ENCODE results near the gene CEP126.
A peak's percentile ranks its signal among the peaks of the same experiment; 100 is the strongest.

CEP126 gene

GRCh38 chr11:101914738-101915426, at the start of gene CEP126:
CEP126 (plus strand) TSS chr11:101915010; CDS start chr11:101915285, 275 bp downstream.
- Mint-ChIP-seq H3K4me1 (peaks cover 22% of the 10 kb centered on the region), H3K4me3 (peak within 1 kb of the TSS; percentile 87), H3K27me3 (peaks cover 3% of the 10 kb centered on the region), H3K27ac (peak within 1 kb of the TSS; percentile 84), H3K36me3 (ENCODE audit: low read depth) (no peaks in the 10 kb centered on the region), H3K9me3 (no peaks in the 10 kb centered on the region)
- DNase-seq (peak; percentile 93), ATAC-seq (peak; percentile 97)

DNA sequence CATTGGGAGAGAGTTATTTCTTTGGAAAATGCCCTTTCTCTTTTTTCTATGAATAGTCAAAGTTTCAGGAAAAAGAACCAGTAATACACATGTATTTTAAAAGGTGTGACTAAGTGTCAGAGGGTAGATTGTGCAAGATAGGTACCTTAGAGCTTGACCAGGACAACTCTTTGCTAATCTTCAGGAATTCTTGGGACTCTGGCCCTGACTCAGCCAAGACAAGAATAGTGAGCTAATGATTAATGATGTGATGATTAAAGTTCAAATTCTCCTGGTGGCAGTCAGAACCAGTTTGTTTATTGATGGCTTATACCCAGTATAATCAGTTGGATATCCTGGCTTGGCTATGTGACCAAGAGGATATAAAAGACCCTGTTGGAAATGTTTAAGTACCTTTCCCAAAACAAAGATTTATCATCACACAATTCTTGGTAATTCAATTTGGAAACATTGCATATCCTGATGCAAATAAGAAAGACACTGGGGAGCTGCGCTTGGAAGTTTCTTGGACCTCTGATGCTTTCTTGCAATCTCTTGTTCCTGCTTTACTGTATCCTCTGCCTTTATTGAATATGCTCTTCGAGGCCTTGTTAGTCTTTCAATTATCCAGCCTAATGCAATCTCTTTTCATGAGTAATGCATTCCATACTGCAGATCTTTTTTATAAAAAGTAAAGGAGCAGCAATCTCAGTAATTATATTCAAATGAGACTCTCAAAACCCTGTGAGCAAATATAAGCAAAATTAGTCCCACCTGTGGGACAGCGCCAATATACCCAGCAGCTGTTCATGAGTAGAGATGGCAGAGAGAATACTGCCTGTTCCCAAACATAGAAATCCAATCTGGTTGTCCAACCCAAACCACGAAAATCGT, 48.0 kb upstream of the CEP126 start:
- H3K27ac Mint-ChIP-seq, result no peak overlapping the region

DNA sequence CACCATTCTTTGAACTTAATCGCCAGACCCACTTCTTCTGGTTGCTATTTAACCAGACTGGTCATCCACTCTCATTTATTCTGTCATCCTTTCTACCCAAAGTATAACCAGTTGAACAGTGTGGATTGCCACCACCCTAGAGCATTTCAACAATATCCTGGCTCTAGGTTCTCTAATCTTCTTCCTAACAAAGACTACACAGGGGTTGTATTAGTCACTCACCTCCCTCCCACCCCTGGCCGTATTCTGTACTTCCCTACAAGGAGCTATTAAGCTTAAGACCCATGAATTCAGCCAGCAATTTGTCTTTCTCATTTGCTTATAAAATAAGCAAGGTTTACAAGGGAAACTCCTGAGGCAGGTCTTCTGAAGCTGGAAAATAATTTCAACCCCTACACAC, 46.9 kb upstream of the CEP126 start:
- no peak for DNase-seq
- peaks cover 4% of the 10 kb centered on the region for H3K9me3 Mint-ChIP-seq

More for the DNA sequence above, 48.0 kb upstream of the CEP126 start:
- H3K36me3 Mint-ChIP-seq (ENCODE audit: low read depth), result no peaks in the 10 kb centered on the region
- H3K9me3 Mint-ChIP-seq, result peaks cover 4% of the 10 kb centered on the region
- peaks cover 7% of the 10 kb centered on the region for H3K27me3 Mint-ChIP-seq
- no peaks in the 10 kb centered on the region for H3K4me1 Mint-ChIP-seq
- H3K4me3 Mint-ChIP-seq, result no peak overlapping the region
- DNase-seq (no peak), ATAC-seq (no peak)

DNA sequence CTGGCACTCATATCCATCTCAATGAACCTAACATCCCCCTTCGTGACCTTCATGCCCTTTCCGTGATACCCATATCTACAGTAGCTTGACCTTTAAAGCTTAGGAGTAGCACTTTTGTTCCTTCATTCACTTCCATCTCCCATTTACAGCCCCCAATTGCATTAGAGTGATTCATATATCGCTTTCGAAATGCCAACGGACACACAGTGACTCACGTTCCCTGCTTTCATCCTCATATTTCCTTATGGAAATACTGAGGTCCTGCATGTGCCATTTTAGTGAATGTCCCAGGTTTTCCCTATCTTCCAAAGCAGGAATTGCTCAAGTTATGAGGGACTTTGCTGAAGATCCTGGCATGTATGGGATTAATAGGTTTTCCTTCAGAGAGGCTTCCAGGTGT, 44.3 kb upstream of the CEP126 start:
- Mint-ChIP-seq H3K27ac (no peak overlapping the region), H3K4me1 (no peaks in the 10 kb centered on the region), H3K27me3 (peaks cover 4% of the 10 kb centered on the region), H3K4me3 (no peak overlapping the region), H3K36me3 (ENCODE audit: low read depth) (no peaks in the 10 kb centered on the region), H3K9me3 (no peaks in the 10 kb centered on the region)
- no peak for ATAC-seq
- no peak for DNase-seq

More for the DNA sequence above, 46.9 kb upstream of the CEP126 start:
- Mint-ChIP-seq H3K27ac (no peak overlapping the region), H3K27me3 (peaks cover 2% of the 10 kb centered on the region), H3K4me1 (no peaks in the 10 kb centered on the region), H3K4me3 (no peak overlapping the region), H3K36me3 (ENCODE audit: low read depth) (no peaks in the 10 kb centered on the region)
- no peak for ATAC-seq

DNA sequence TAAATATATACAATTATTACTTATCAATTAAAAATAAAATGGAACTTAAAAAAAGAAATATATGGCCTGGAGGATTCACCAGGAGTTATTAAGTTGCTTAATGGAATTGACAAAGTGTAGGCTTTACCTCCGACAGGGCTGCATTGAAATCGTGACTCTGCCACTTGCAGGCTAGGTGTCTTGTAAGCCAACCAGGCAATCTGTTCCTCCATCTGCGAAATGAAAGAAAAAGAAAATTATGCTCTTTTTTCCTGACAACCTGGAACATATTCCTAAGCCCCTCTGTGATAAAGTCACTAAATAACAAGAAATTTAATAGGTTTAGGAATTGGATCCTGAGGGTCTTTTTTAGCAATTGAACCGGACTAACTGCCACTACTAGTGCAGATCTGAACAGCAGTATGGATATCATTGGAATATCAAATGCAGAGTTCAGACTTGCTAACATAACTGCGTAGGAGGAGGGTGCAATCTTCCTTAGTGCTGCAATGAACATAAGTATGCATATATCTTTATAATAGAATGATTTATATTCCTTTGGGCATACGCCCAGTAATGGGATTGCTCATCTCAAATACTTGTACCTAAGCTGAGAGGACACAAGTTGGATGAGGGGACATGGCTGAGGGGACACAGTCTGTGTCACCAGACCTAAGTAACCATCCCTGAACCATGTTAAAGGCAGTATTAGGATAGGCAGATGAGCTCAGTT, 42.5 kb upstream of the CEP126 start:
- no peak for DNase-seq
- H3K27me3 Mint-ChIP-seq, result peaks cover 9% of the 10 kb centered on the region
- H3K4me1 Mint-ChIP-seq, result no peaks in the 10 kb centered on the region
- H3K4me3 Mint-ChIP-seq, result no peak overlapping the region
- no peak for ATAC-seq
- no peaks in the 10 kb centered on the region for H3K9me3 Mint-ChIP-seq
- H3K36me3 Mint-ChIP-seq (ENCODE audit: low read depth), result no peaks in the 10 kb centered on the region
- no peak overlapping the region for H3K27ac Mint-ChIP-seq

- H3K9me3 Mint-ChIP-seq, result no peaks in the 10 kb centered on the region
- ATAC-seq (no peak), DNase-seq (no peak)
- no peak overlapping the region for H3K27ac Mint-ChIP-seq
- no peak overlapping the region for H3K4me3 Mint-ChIP-seq
- H3K36me3 Mint-ChIP-seq (ENCODE audit: low read depth), result no peaks in the 10 kb centered on the region
- peaks cover 13% of the 10 kb centered on the region for H3K27me3 Mint-ChIP-seq
- no peaks in the 10 kb centered on the region for H3K4me1 Mint-ChIP-seq
Observed at GRCh38 chr11:101880222-101880621, 34.6 kb upstream of the CEP126 start.

DNA sequence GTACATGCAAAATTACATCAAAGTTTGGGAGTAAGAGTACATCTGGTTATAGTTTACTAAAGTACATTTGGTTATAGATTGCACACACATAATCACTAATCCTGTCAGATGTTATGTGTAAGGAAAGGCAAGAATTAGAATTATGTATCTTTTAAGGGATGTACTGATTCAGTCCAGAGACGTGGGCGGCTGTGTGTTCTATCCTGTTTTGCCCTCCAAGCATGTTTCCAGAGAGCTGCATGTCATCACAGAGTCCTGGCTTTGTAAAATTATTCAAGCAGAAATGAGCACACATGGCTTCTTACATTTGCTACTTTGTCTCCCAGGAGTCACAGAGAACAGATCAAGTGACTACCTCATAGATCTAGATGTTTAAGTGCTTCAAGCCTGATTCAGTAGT, 33.2 kb upstream of the CEP126 start:
- DNase-seq, result no peak
- no peaks in the 10 kb centered on the region for H3K9me3 Mint-ChIP-seq
- peaks cover 9% of the 10 kb centered on the region for H3K27me3 Mint-ChIP-seq
- no peaks in the 10 kb centered on the region for H3K36me3 Mint-ChIP-seq (ENCODE audit: low read depth)
- H3K4me3 Mint-ChIP-seq, result no peak overlapping the region
- no peak for ATAC-seq
- H3K27ac Mint-ChIP-seq, result no peak overlapping the region
- no peaks in the 10 kb centered on the region for H3K4me1 Mint-ChIP-seq

DNA sequence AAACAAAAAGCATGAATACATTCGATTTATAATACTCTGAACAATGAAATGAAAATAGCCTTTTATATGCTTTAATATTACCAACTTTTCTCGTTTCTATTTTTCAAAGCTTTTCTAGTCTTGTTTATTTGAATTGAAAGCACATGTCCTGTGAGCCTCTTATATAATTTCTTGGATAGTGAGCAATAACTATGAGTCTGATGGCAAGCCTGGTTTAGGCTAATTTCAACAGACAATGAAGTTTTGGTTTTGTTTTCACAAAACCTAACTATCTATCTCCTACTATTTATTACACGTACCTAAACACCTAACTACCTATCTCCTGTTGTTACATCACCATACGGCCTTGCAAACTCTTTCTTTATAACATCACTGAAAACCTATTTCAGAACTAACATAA, 29.2 kb upstream of the CEP126 start:
- Mint-ChIP-seq H3K36me3 (ENCODE audit: low read depth) (no peaks in the 10 kb centered on the region), H3K4me3 (no peak overlapping the region), H3K9me3 (no peaks in the 10 kb centered on the region), H3K27ac (no peak overlapping the region), H3K27me3 (peaks cover 12% of the 10 kb centered on the region), H3K4me1 (no peaks in the 10 kb centered on the region)
- DNase-seq, result no peak
- ATAC-seq, result no peak

- Mint-ChIP-seq H3K27me3 (peaks cover 8% of the 10 kb centered on the region), H3K27ac (no peak overlapping the region), H3K4me1 (no peaks in the 10 kb centered on the region), H3K9me3 (no peaks in the 10 kb centered on the region), H3K36me3 (ENCODE audit: low read depth) (no peaks in the 10 kb centered on the region), H3K4me3 (no peak overlapping the region)
- ATAC-seq, result no peak
- DNase-seq, result no peak
Observed at GRCh38 chr11:101889767-101890166, 25.0 kb upstream of the CEP126 start.

DNA sequence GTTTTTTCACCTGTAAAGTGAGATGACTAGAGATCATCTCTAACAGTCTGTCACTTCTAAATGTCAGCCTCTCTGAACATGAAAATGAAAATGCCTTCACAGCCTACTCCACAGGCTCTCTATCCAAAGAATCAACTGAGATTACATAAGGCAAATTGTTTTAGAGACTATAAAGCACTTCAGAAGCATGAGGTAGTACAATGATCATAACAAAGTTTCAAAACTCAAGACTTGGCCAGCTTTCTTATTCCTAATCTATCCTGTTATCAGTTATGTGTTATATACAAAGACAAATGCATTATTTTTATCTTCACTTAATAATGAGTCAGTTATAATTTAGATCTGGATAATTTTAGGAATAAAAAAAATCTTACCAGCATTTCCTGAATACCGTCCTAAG, 20.3 kb upstream of the CEP126 start:
- Mint-ChIP-seq H3K27me3 (peaks cover 11% of the 10 kb centered on the region), H3K27ac (no peak overlapping the region), H3K4me1 (no peaks in the 10 kb centered on the region), H3K36me3 (ENCODE audit: low read depth) (no peaks in the 10 kb centered on the region), H3K4me3 (no peak overlapping the region), H3K9me3 (no peaks in the 10 kb centered on the region)
- ATAC-seq (no peak), DNase-seq (no peak)

GRCh38 chr11:101907815-101908214, 7.0 kb upstream of the CEP126 start:
- no peaks in the 10 kb centered on the region for H3K9me3 Mint-ChIP-seq
- H3K27me3 Mint-ChIP-seq, result peaks cover 11% of the 10 kb centered on the region
- no peak overlapping the region for H3K4me3 Mint-ChIP-seq
- H3K36me3 Mint-ChIP-seq (ENCODE audit: low read depth), result no peaks in the 10 kb centered on the region
- no peak for ATAC-seq
- H3K4me1 Mint-ChIP-seq, result no peaks in the 10 kb centered on the region
- no peak for DNase-seq
- H3K27ac Mint-ChIP-seq, result no peak overlapping the region

GRCh38 chr11:101909087-101909486, 5.7 kb upstream of the CEP126 start:
- Mint-ChIP-seq H3K4me3 (no peak overlapping the region), H3K36me3 (ENCODE audit: low read depth) (no peaks in the 10 kb centered on the region), H3K27me3 (peaks cover 11% of the 10 kb centered on the region), H3K4me1 (peaks cover 3% of the 10 kb centered on the region), H3K9me3 (no peaks in the 10 kb centered on the region), H3K27ac (no peak overlapping the region)
- ATAC-seq (no peak), DNase-seq (no peak)

GRCh38 chr11:101912823-101913284, 2.0 kb upstream of the CEP126 start:
- no peak for ATAC-seq
- no peaks in the 10 kb centered on the region for H3K36me3 Mint-ChIP-seq (ENCODE audit: low read depth)
- DNase-seq, result no peak
- H3K4me3 Mint-ChIP-seq, result no peak overlapping the region
- H3K27me3 Mint-ChIP-seq, result peaks cover 3% of the 10 kb centered on the region
- peaks cover 22% of the 10 kb centered on the region for H3K4me1 Mint-ChIP-seq
- H3K9me3 Mint-ChIP-seq, result no peaks in the 10 kb centered on the region
- H3K27ac Mint-ChIP-seq, result no peak overlapping the region

GRCh38 chr11:101913656-101914055, 1.2 kb upstream of the CEP126 start:
- ATAC-seq (no peak), DNase-seq (no peak)
- Mint-ChIP-seq H3K27ac (no peak overlapping the region), H3K27me3 (peaks cover 3% of the 10 kb centered on the region), H3K36me3 (ENCODE audit: low read depth) (no peaks in the 10 kb centered on the region), H3K4me3 (peak overlapping the region; percentile 10), H3K9me3 (no peaks in the 10 kb centered on the region), H3K4me1 (peaks cover 22% of the 10 kb centered on the region)

Data from activated naive CD8-positive, alpha-beta T cell treated with anti-CD3 and anti-CD28 coated beads, Interleukin-2, amount 50 U/mL, for 24 hours (primary cell).